Fibroblast of mammary gland (primary cell): ENCODE measurements around the gene CAMKMT.

ENCODE experiments used
- DNase-seq: peaks from one replicate; pipeline ENCODE4 v3.0.0-alpha.2; 2010; ENCODE audit warnings: low read depth
- H3K4me3 ChIP-seq: 2 replicates; pipeline ENCODE4 v1.5.1; 2011; ENCODE audit warnings: low read depth, mild to moderate bottlenecking, low read length, moderate library complexity; ENCODE audit not compliant: control insufficient read depth
- TF ChIP-seq, protein P1 (sequence below): conservative IDR thresholded peaks from 2 replicates; pipeline ENCODE4 v1.5.1; 2011; ENCODE audit warnings: low read depth, low read length, inconsistent platforms; ENCODE audit not compliant: control insufficient read depth, insufficient read depth

CAMKMT gene

GRCh38 chr2:44752761-44753160, 391.0 kb downstream of the CAMKMT start:
- DNase-seq, result no peak
- no peak overlapping the region for H3K4me3 ChIP-seq
- TF ChIP-seq, protein P1, sequence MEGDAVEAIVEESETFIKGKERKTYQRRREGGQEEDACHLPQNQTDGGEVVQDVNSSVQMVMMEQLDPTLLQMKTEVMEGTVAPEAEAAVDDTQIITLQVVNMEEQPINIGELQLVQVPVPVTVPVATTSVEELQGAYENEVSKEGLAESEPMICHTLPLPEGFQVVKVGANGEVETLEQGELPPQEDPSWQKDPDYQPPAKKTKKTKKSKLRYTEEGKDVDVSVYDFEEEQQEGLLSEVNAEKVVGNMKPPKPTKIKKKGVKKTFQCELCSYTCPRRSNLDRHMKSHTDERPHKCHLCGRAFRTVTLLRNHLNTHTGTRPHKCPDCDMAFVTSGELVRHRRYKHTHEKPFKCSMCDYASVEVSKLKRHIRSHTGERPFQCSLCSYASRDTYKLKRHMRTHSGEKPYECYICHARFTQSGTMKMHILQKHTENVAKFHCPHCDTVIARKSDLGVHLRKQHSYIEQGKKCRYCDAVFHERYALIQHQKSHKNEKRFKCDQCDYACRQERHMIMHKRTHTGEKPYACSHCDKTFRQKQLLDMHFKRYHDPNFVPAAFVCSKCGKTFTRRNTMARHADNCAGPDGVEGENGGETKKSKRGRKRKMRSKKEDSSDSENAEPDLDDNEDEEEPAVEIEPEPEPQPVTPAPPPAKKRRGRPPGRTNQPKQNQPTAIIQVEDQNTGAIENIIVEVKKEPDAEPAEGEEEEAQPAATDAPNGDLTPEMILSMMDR, result no peak

DNA sequence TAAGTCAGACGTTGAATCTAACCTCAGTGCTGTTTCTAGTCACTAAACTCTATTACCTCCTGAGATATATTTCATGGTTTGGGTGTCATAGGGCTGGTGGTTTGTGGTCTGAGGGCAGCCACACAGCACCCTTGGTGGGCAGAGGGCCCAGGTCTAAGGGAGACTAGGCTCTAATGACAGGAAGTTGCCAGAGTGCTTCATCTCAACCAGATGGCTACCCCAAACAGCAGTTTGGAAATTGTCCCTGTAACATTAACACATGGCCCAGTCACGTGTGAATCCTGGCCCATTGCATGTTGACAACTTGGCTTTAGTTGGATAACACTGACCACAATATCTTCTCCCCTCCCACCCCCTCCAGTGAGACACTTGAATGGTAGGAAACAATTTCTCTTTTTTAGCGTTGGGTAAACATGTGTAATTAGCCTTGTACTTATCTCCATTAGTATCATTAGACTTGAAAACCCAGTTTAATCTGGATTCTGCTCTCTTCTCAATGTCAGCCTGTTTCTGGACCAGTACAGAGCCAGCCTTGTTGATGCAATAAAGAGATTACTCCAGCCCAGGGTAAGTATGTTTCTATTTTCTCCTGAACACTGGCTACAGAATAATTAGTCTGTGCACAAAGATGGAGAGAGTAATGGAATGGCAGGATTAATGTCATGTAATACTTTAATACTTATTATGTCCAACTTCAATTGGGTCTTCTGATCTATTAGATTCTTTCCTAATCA, 392.0 kb downstream of the CAMKMT start:
- DNase-seq, result peak; percentile 39
- no peak overlapping the region for H3K4me3 ChIP-seq
- TF ChIP-seq, protein P1, result no peak

GRCh38 chr2:44758591-44758990, 396.8 kb downstream of the CAMKMT start:
- H3K4me3 ChIP-seq, result no peak overlapping the region
- TF ChIP-seq, protein P1, result no peak
- DNase-seq, result no peak

DNA sequence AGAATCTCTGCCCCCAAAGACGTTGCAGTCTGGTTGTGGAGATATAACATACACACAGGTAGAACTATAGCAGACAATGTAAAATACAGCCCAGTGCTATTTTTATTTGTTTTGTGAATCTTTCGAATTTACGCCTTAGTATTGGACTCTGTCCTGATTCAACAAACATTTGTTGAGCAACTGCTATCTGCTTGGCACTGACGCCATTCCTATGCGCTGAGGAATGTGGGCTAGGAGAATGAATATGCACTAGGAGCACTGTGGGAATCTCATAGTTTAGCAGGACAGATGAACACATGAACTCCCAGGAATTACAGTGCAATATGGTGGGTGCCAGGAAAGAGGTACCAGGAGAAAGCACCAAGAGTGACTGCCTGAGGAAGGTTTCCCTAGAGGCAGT, 398.1 kb downstream of the CAMKMT start:
- H3K4me3 ChIP-seq, result no peak overlapping the region
- TF ChIP-seq, protein P1, result no peak
- DNase-seq, result peak; percentile 7

GRCh38 chr2:44763275-44763782, 401.6 kb downstream of the CAMKMT start:
- no peak for DNase-seq
- TF ChIP-seq, protein P1, result no peak
- no peak overlapping the region for H3K4me3 ChIP-seq

DNA sequence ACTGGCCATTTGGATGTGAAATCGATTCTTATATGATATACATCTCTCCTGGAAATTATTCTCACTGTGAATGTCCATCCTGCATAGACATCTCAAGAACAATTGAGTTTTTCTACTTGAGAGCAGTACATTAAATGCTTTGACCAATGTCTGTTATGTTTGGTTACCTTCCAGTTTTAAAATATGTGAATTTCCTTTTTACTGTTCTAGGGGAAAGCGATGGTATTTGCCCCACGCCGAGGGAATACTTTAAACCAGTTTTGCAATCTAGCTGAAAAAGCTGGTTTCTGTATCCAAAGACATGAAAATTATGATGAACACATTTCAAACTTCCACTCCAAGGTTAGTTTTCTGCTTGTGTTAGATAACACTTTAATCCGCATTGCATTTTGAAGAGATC, 404.5 kb downstream of the CAMKMT start:
- TF ChIP-seq, protein P1, result no peak
- H3K4me3 ChIP-seq, result no peak overlapping the region
- no peak for DNase-seq
